Endothelial cell of umbilical vein (primary cell): Measurements from ENCODE around the gene HS6ST2. TPM values are rescaled to one million over a fixed set of nuclear protein-coding genes. Genes with fewer than 3 reads are reported as not detected.

Experiments
- BruUV-seq: library from RNA; stranded (reverse); fragments of 400-500 nt; replicated peaks from 2 replicates; lab custom pipeline; 2021; lab: Mats Ljungman, UMichigan
- CTCF ChIA-PET: fragments of 300-600, 350-600 bp; sonication (Branson Sonifier 250); formaldehyde crosslinking; loops from one replicate; lab custom pipeline; 2021; ENCODE audit warnings: antibody characterized with exemption, inconsistent platforms; lab: Charles Lee
- POLR2A ChIA-PET: fragments of 300-600, 350-600 bp; sonication (Branson Sonifier 250); formaldehyde crosslinking; loops from one replicate; lab custom pipeline; 2021; ENCODE audit warnings: antibody characterized with exemption, inconsistent platforms; lab: Charles Lee
- DNase-seq: peaks from one replicate; pipeline ENCODE4 v3.0.0-alpha.2; 2011; ENCODE audit warnings: low read depth, low spot score
- FAIRE-seq: peaks from 2 replicates; lab custom pipeline; 2011; peaks lifted over from hg19 to GRCh38; lab: Jason Lieb, UNC
- H2AFZ ChIP-seq: 2 replicates; pipeline ENCODE4 v1.6.0; 2012; ENCODE audit warnings: low read depth, low read length, control low read depth, inconsistent platforms
- H3K27ac ChIP-seq: 2 replicates; pipeline ENCODE4 v1.5.1; 2011; ENCODE audit warnings: low read depth, mild to moderate bottlenecking, control low read depth, low read length, moderate library complexity; ENCODE audit not compliant: insufficient read depth
- H3K27me3 ChIP-seq, 2 experiments: 2 replicates each; pipeline versions ENCODE4 v1.6.0 to v1.6.1; 2011; ENCODE audit warnings: low read length in 2 of 2, mixed read lengths in 1 of 2; ENCODE audit not compliant: control insufficient read depth in 2 of 2, insufficient read depth in 2 of 2
- H3K36me3 ChIP-seq, 2 experiments: 2 replicates in 1 of 2; 3 replicates in 1 of 2; pipeline ENCODE4 v1.5.1; 2011; ENCODE audit warnings: low read length in 2 of 2, mild to moderate bottlenecking in 1 of 2, moderate library complexity in 1 of 2; ENCODE audit not compliant: control insufficient read depth in 2 of 2, insufficient read depth in 2 of 2; ENCODE audit errors: extremely low read depth in 1 of 2
- H3K4me1 ChIP-seq: 3 replicates; pipeline ENCODE4 v1.5.1; 2011; ENCODE audit warnings: mild to moderate bottlenecking, low read length; ENCODE audit not compliant: control insufficient read depth, insufficient read depth; ENCODE audit errors: extremely low read depth
- H3K4me2 ChIP-seq: 2 replicates; pipeline ENCODE4 v1.6.1; 2011; ENCODE audit warnings: low read length, control low read depth, mixed read lengths; ENCODE audit not compliant: insufficient read depth
- H3K4me3 ChIP-seq, 3 experiments: fragments of 200-600 bp in 1 of 3; sonication (generic), shearing (Covaris generic) in 1 of 3; replicated peaks in 1 of 3; 2 replicates each; pipeline ENCODE4 v1.5.1; 2011 to 2016; ENCODE audit warnings: control low read depth in 3 of 3, low read length in 3 of 3, mild to moderate bottlenecking in 2 of 3, inconsistent platforms in 1 of 3, low read depth in 1 of 3, moderate library complexity in 1 of 3; ENCODE audit not compliant: insufficient read depth in 1 of 3
- H3K79me2 ChIP-seq: 2 replicates; pipeline ENCODE4 v1.6.0; 2012; ENCODE audit warnings: low read length, inconsistent platforms; ENCODE audit not compliant: control insufficient read depth, insufficient read depth
- H3K9ac ChIP-seq: replicated peaks from 2 replicates; pipeline ENCODE3; 2011; ENCODE audit warnings: low read length, control low read depth; ENCODE audit not compliant: insufficient read depth; ENCODE audit errors: extremely low read depth
- H3K9me1 ChIP-seq: replicated peaks from 3 replicates; pipeline ENCODE4 v1.6.0; 2011; ENCODE audit warnings: mild to moderate bottlenecking, low read length; ENCODE audit not compliant: control insufficient read depth, insufficient read depth; ENCODE audit errors: extremely low read depth
- H3K9me3 ChIP-seq: replicated peaks from 2 replicates; pipeline ENCODE4 v1.5.1; 2012; ENCODE audit warnings: low read length, inconsistent platforms; ENCODE audit not compliant: control insufficient read depth, insufficient read depth
- H4K20me1 ChIP-seq: replicated peaks from 2 replicates; pipeline ENCODE3; 2011; ENCODE audit warnings: mild to moderate bottlenecking, low read length; ENCODE audit not compliant: control insufficient read depth, insufficient read depth; ENCODE audit errors: extremely low read depth
- EZH2 ChIP-seq: IDR thresholded peaks from 2 replicates; pipeline ENCODE4 v1.6.1; 2012; ENCODE audit warnings: borderline replicate concordance, low read depth, mild to moderate bottlenecking, moderate library complexity, low read length, inconsistent platforms; ENCODE audit not compliant: severe bottlenecking
- FOS ChIP-seq: IDR thresholded peaks from 2 replicates; pipeline ENCODE4 v1.6.1; 2011; ENCODE audit warnings: mild to moderate bottlenecking, low read length, moderate library complexity, borderline replicate concordance; ENCODE audit not compliant: insufficient read depth
- GATA2 ChIP-seq: IDR thresholded peaks from 2 replicates; pipeline ENCODE4 v1.7.0; 2011; ENCODE audit warnings: low read depth, mild to moderate bottlenecking, moderate library complexity, mixed read lengths, low read length; ENCODE audit not compliant: insufficient read length, insufficient read depth
- JUN ChIP-seq: IDR thresholded peaks from 2 replicates; pipeline ENCODE4 v1.6.1; 2011; ENCODE audit warnings: borderline replicate concordance, low read depth; ENCODE audit not compliant: insufficient read length, insufficient read depth
- MYC ChIP-seq: IDR thresholded peaks from one replicate; pipeline ENCODE4 v1.6.1; 2011; ENCODE audit warnings: mild to moderate bottlenecking, low read depth, low read length
- POLR2A ChIP-seq: IDR thresholded peaks from 2 replicates; pipeline ENCODE4 v1.6.1; 2012; ENCODE audit warnings: low read depth, mild to moderate bottlenecking, control low read depth, low read length
- POLR2AphosphoS5 ChIP-seq: IDR thresholded peaks from 2 replicates; pipeline ENCODE4 v1.6.1; 2012; ENCODE audit warnings: low read depth, mild to moderate bottlenecking, control low read depth, low read length, moderate library complexity; ENCODE audit not compliant: insufficient read depth
- dilution Hi-C: fragments of 300-500 bp; cut with MboI; formaldehyde crosslinking; loops from one replicate; pipeline ENCODE4 v1.15.0; 2019; ENCODE audit warnings: low sequenced_read_pairs; ENCODE audit not compliant: extremely low pct_ligation_motif_present
- intact Hi-C: fragments of 100-400 bp; cut with micrococcal nuclease; formaldehyde crosslinking; loops from one replicate; pipeline ENCODE4 v1.10.0; 2022
- polyA plus RNA-seq, 4 experiments: library from polyadenylated mRNA; depleted of rRNA in 3 of 4; stranded (reverse) in 3 of 4; unstranded in 1 of 4; fragments of >200 nt; gene quantifications; 2 replicates each; pipeline versions ENCODE4 v1.2.1 to v1.2.3, GENCODE V29; 2011 to 2012; ENCODE audit warnings: missing spikeins in 1 of 4
- total RNA-seq: library from RNA; stranded (reverse); gene quantifications from 2 replicates; pipeline ENCODE4 v1.2.3, GENCODE V29; 2021
- TF ChIP-seq, protein P1 (sequence below): IDR thresholded peaks from 2 replicates; pipeline ENCODE4 v1.6.1; 2011; ENCODE audit not compliant: insufficient read depth, insufficient read length
- TF ChIP-seq, protein P2 (sequence below), 2 donors: IDR thresholded peaks; 1 replicate in 1 of 2; 2 replicates in 1 of 2; pipeline ENCODE4 v1.5.1; 2011; ENCODE audit warnings: low read length in 2 of 2, mild to moderate bottlenecking in 2 of 2, moderate library complexity in 2 of 2, control low read depth in 1 of 2, inconsistent platforms in 1 of 2, low read depth in 1 of 2; ENCODE audit not compliant: insufficient read depth in 1 of 2; ENCODE audit errors: extremely low read depth in 1 of 2

The HS6ST2 gene
- total and polyA plus RNA-seq, 2 donors (not counting 3 experiments of a cell fraction or from before 2014, with no cell fraction given), result 0.49 to 0.84 TPM

DNA sequence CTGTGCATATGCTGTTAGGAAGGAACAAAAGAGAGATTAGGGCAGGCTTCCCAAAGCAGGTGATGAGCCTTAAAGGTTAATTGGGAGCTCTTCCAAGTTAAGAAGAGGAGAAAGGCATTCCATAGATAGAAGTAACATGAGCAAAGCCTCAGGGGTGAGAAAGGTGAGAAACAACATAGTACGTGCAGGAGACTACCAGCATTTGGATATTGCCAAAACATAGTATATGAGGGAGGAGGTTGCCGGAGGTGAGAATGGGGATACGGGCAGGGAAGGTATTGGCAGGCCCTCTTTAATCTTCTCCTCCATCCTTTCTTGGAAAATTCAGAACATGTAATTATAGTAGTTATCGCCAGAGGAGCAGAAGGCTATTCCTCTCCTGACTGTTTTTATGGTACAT lies 373.5 kb downstream of the HS6ST2 start:
- no peak for DNase-seq
- no TSS peak for BruUV-seq
- no peaks in the 10 kb centered on the region for H3K79me2 ChIP-seq
- no peaks in the 10 kb centered on the region for H3K27me3 ChIP-seq
- intact Hi-C loops, result no loop called here
- H3K27ac ChIP-seq, result no peak overlapping the region
- no peak overlapping the region for H2AFZ ChIP-seq
- no peaks in the 10 kb centered on the region for H3K9me3 ChIP-seq
- H3K4me1 ChIP-seq, result no peaks in the 10 kb centered on the region
- ChIA-PET POLR2A (no interaction called here), CTCF (no interaction called here)
- no peak for FAIRE-seq
- H3K9ac ChIP-seq, result no peak overlapping the region
- dilution Hi-C loops, result no loop called here
- H4K20me1 ChIP-seq, result no peaks in the 10 kb centered on the region
- H3K9me1 ChIP-seq, result no peaks in the 10 kb centered on the region
- H3K4me3 ChIP-seq, result no peak overlapping the region
- TF ChIP-seq EZH2, result no peak
- no peak for TF ChIP-seq POLR2AphosphoS5
- no peak for TF ChIP-seq MYC
- TF ChIP-seq JUN, result no peak
- TF ChIP-seq POLR2A, result no peak
- TF ChIP-seq, protein P1, sequence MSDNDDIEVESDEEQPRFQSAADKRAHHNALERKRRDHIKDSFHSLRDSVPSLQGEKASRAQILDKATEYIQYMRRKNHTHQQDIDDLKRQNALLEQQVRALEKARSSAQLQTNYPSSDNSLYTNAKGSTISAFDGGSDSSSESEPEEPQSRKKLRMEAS, result no peak
- TF ChIP-seq, protein P2, sequence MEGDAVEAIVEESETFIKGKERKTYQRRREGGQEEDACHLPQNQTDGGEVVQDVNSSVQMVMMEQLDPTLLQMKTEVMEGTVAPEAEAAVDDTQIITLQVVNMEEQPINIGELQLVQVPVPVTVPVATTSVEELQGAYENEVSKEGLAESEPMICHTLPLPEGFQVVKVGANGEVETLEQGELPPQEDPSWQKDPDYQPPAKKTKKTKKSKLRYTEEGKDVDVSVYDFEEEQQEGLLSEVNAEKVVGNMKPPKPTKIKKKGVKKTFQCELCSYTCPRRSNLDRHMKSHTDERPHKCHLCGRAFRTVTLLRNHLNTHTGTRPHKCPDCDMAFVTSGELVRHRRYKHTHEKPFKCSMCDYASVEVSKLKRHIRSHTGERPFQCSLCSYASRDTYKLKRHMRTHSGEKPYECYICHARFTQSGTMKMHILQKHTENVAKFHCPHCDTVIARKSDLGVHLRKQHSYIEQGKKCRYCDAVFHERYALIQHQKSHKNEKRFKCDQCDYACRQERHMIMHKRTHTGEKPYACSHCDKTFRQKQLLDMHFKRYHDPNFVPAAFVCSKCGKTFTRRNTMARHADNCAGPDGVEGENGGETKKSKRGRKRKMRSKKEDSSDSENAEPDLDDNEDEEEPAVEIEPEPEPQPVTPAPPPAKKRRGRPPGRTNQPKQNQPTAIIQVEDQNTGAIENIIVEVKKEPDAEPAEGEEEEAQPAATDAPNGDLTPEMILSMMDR (IDR thresholded peaks at IDR 0.05; ENCODE audit: extremely low read depth in 1 of 2, insufficient read depth in 1 of 2, low read depth in 1 of 2, low read length in 2 of 2), result no peak
- no peak for TF ChIP-seq FOS
- no peak for TF ChIP-seq GATA2
- no peaks in the 10 kb centered on the region for H3K36me3 ChIP-seq
- H3K4me2 ChIP-seq, result no peak overlapping the region
